Muscle layer of colon (tissue), 2 donors: ENCODE results near the gene CCL11.
A peak's percentile ranks its signal among the peaks of the same experiment; 100 is the strongest.

ENCODE experiments used
- H3K27ac ChIP-seq: one replicate; pipeline ENCODE4 v1.7.0; 2013; ENCODE audit warnings: low read depth, mild to moderate bottlenecking, low read length, moderate library complexity
- H3K27me3 ChIP-seq, 2 donors: one replicate each; pipeline ENCODE4 v1.7.0; 2013; ENCODE audit warnings: low read length in 2 of 2, mild to moderate bottlenecking in 2 of 2; ENCODE audit not compliant: insufficient read depth in 2 of 2, control insufficient read depth in 1 of 2
- H3K36me3 ChIP-seq: one replicate; pipeline ENCODE4 v1.7.0; 2013; ENCODE audit warnings: mild to moderate bottlenecking, low read length; ENCODE audit not compliant: insufficient read depth
- H3K4me1 ChIP-seq: one replicate; pipeline ENCODE4 v1.7.0; 2013; ENCODE audit warnings: mild to moderate bottlenecking, low read length; ENCODE audit not compliant: insufficient read depth
- H3K4me3 ChIP-seq, 2 donors: one replicate each; pipeline ENCODE4 v1.7.0; 2013; ENCODE audit warnings: low read length in 2 of 2, low read depth in 1 of 2, mild to moderate bottlenecking in 1 of 2, moderate library complexity in 1 of 2
- H3K9ac ChIP-seq: one replicate; pipeline ENCODE4 v1.7.0; 2013; ENCODE audit warnings: low read length
- H3K9me3 ChIP-seq: one replicate; pipeline ENCODE4 v1.7.0; 2013; ENCODE audit warnings: mild to moderate bottlenecking, low read length
- donor health status: abdominal sarcoma.
- donor health status: Adenocarcinoma of cecum.

CCL11 gene

GRCh38 chr17:34285286-34285792, at the start of gene CCL11:
Gene CCL11, plus strand, starts transcription at chr17:34285742. Its CDS starts 67 bp downstream, at chr17:34285809.
- H3K36me3 ChIP-seq, result no peaks in the 10 kb centered on the region
- peaks cover 4% of the 10 kb centered on the region for H3K4me1 ChIP-seq
- no peak within 1 kb of the TSS for H3K4me3 ChIP-seq
- H3K9me3 ChIP-seq, result no peaks in the 10 kb centered on the region
- no peak within 1 kb of the TSS for H3K27ac ChIP-seq
- no peaks in the 10 kb centered on the region for H3K27me3 ChIP-seq
- no peak within 1 kb of the TSS for H3K9ac ChIP-seq

- Histone ChIP-seq H3K9ac (no peak overlapping the region), H3K27me3 (no peaks in the 10 kb centered on the region), H3K27ac (peak overlapping the region; percentile 27), H3K36me3 (no peaks in the 10 kb centered on the region), H3K4me1 (peaks cover 49% of the 10 kb centered on the region), H3K9me3 (no peaks in the 10 kb centered on the region), H3K4me3 (no peak overlapping the region)
Measured at GRCh38 chr17:34236281-34236892, 49.2 kb upstream of the CCL11 start.

- Histone ChIP-seq H3K4me1 (peaks cover 49% of the 10 kb centered on the region), H3K9me3 (no peaks in the 10 kb centered on the region), H3K36me3 (no peaks in the 10 kb centered on the region), H3K27me3 (no peaks in the 10 kb centered on the region), H3K27ac (no peak overlapping the region), H3K9ac (no peak overlapping the region), H3K4me3 (no peak overlapping the region)
Measured at GRCh38 chr17:34237458-34237857, 48.1 kb upstream of the CCL11 start.

GRCh38 chr17:34241062-34241461, 44.5 kb upstream of the CCL11 start:
- Histone ChIP-seq H3K27me3 (no peaks in the 10 kb centered on the region), H3K4me3 (no peak overlapping the region), H3K9me3 (no peaks in the 10 kb centered on the region), H3K27ac (no peak overlapping the region), H3K4me1 (peaks cover 31% of the 10 kb centered on the region), H3K36me3 (no peaks in the 10 kb centered on the region), H3K9ac (no peak overlapping the region)

GRCh38 chr17:34242587-34243363, 42.8 kb upstream of the CCL11 start:
- H3K4me1 ChIP-seq, result peaks cover 29% of the 10 kb centered on the region
- no peak overlapping the region for H3K27ac ChIP-seq
- no peaks in the 10 kb centered on the region for H3K27me3 ChIP-seq
- no peak overlapping the region for H3K9ac ChIP-seq
- no peaks in the 10 kb centered on the region for H3K36me3 ChIP-seq
- H3K9me3 ChIP-seq, result no peaks in the 10 kb centered on the region
- no peak overlapping the region for H3K4me3 ChIP-seq

GRCh38 chr17:34243364-34244320, 41.9 kb upstream of the CCL11 start:
- Histone ChIP-seq H3K9me3 (no peaks in the 10 kb centered on the region), H3K9ac (no peak overlapping the region), H3K27ac (no peak overlapping the region), H3K27me3 (no peaks in the 10 kb centered on the region), H3K4me3 (no peak overlapping the region), H3K4me1 (peaks cover 35% of the 10 kb centered on the region), H3K36me3 (no peaks in the 10 kb centered on the region)

GRCh38 chr17:34245351-34245905, 40.1 kb upstream of the CCL11 start:
- no peak overlapping the region for H3K27ac ChIP-seq
- no peaks in the 10 kb centered on the region for H3K9me3 ChIP-seq
- no peaks in the 10 kb centered on the region for H3K36me3 ChIP-seq
- H3K4me3 ChIP-seq, result no peak overlapping the region
- H3K4me1 ChIP-seq, result peaks cover 40% of the 10 kb centered on the region
- no peak overlapping the region for H3K9ac ChIP-seq
- H3K27me3 ChIP-seq, result no peaks in the 10 kb centered on the region

- H3K9me3 ChIP-seq, result no peaks in the 10 kb centered on the region
Measured at GRCh38 chr17:34246446-34246845, 39.1 kb upstream of the CCL11 start.

GRCh38 chr17:34246881-34247280, 38.7 kb upstream of the CCL11 start:
- Histone ChIP-seq H3K4me1 (peaks cover 47% of the 10 kb centered on the region), H3K27me3 (no peaks in the 10 kb centered on the region), H3K4me3 (no peak overlapping the region), H3K27ac (no peak overlapping the region), H3K9ac (no peak overlapping the region), H3K9me3 (no peaks in the 10 kb centered on the region), H3K36me3 (no peaks in the 10 kb centered on the region)

More at GRCh38 chr17:34246446-34246845, 39.1 kb upstream of the CCL11 start:
- no peak overlapping the region for H3K4me3 ChIP-seq
- H3K36me3 ChIP-seq, result no peaks in the 10 kb centered on the region
- no peak overlapping the region for H3K27ac ChIP-seq
- peaks cover 43% of the 10 kb centered on the region for H3K4me1 ChIP-seq
- no peaks in the 10 kb centered on the region for H3K27me3 ChIP-seq
- no peak overlapping the region for H3K9ac ChIP-seq

- peaks cover 64% of the 10 kb centered on the region for H3K4me1 ChIP-seq
- no peaks in the 10 kb centered on the region for H3K27me3 ChIP-seq
- no peaks in the 10 kb centered on the region for H3K9me3 ChIP-seq
- H3K36me3 ChIP-seq, result no peaks in the 10 kb centered on the region
- peak overlapping the region in 1 of 2 donors; percentile 2 for H3K4me3 ChIP-seq
- H3K9ac ChIP-seq, result no peak overlapping the region
- peak overlapping the region; percentile 47 for H3K27ac ChIP-seq
Measured at GRCh38 chr17:34248511-34249024, 37.0 kb upstream of the CCL11 start.
